B cell (primary cell): ENCODE measurements around the gene CCDC85B. TPM values are rescaled to one million over a fixed set of nuclear protein-coding genes. Genes with fewer than 3 reads are reported as not detected.

Experiments
- ATAC-seq: fragments of 200-7000 bp; cut with Tn5 transposase; one replicate; pipeline ENCODE4 v1.10.0; 2021; ENCODE audit warnings: low read depth, mild to moderate bottlenecking, moderate number of reproducible peaks, moderate library complexity
- CTCF ChIA-PET: fragments of 350-600 bp; sonication (Branson Sonifier 250); formaldehyde crosslinking; loops from one replicate; lab custom pipeline; 2021; ENCODE audit warnings: antibody characterized with exemption, inconsistent platforms; lab: Charles Lee
- POLR2A ChIA-PET: fragments of 350-600 bp; sonication (Branson Sonifier 250); formaldehyde crosslinking; loops from one replicate; lab custom pipeline; 2021; ENCODE audit warnings: antibody characterized with exemption; lab: Charles Lee
- DNase-seq: peaks from one replicate; pipeline ENCODE4 v3.0.0; 2013
- H2AFZ ChIP-seq: 2 replicates; pipeline ENCODE4 v1.6.1; 2012; ENCODE audit warnings: mild to moderate bottlenecking, low read depth, low read length; ENCODE audit not compliant: insufficient read depth, poor library complexity, severe bottlenecking
- H3K27ac ChIP-seq, 2 donors: 1 replicate in 1 of 2; 2 replicates in 1 of 2; pipeline ENCODE4 v1.5.1; 2012 to 2013; ENCODE audit warnings: low read length in 2 of 2, mild to moderate bottlenecking in 2 of 2, moderate library complexity in 1 of 2
- H3K27me3 ChIP-seq, 4 experiments: fragments of 200-600 bp in 1 of 4; sonication (generic) in 1 of 4; replicated peaks in 1 of 4; 1 replicate in 2 of 4; 2 replicates in 2 of 4; pipeline versions ENCODE4 v1.6.1 to v1.7.0; 2013 to 2016; ENCODE audit warnings: low read length in 3 of 4, mild to moderate bottlenecking in 2 of 4, mixed read lengths in 1 of 4, moderate library complexity in 1 of 4; ENCODE audit not compliant: insufficient read depth in 4 of 4, control insufficient read depth in 3 of 4; ENCODE audit errors: control extremely low read depth in 1 of 4
- H3K36me3 ChIP-seq, 2 experiments: replicated peaks in 1 of 2; 1 replicate in 1 of 2; 2 replicates in 1 of 2; pipeline versions ENCODE4 v1.6.1 to v1.7.1; 2013; ENCODE audit warnings: low read length in 1 of 2; ENCODE audit not compliant: insufficient read depth in 2 of 2, control insufficient read depth in 1 of 2; ENCODE audit errors: control extremely low read depth in 1 of 2, extremely low read depth in 1 of 2
- H3K4me1 ChIP-seq, 2 donors: fragments of 200-600 bp in 1 of 2; sonication (generic) in 1 of 2; 1 replicate in 1 of 2; 2 replicates in 1 of 2; pipeline versions ENCODE4 v1.5.1 to v1.6.1; 2013 to 2017; ENCODE audit warnings: low read length in 2 of 2; ENCODE audit not compliant: control insufficient read depth in 2 of 2, insufficient read depth in 2 of 2
- H3K4me2 ChIP-seq: replicated peaks from 2 replicates; pipeline ENCODE3; 2012; ENCODE audit warnings: mild to moderate bottlenecking, low read depth, low read length; ENCODE audit not compliant: poor library complexity, severe bottlenecking
- H3K4me3 ChIP-seq, 5 experiments: fragments of 200-600 bp in 1 of 5; sonication (generic) in 1 of 5; 1 replicate in 3 of 5; 2 replicates in 2 of 5; pipeline versions ENCODE4 v1.5.1 to v1.7.0; 2011 to 2016; ENCODE audit warnings: low read length in 4 of 5, mild to moderate bottlenecking in 4 of 5, low read depth in 2 of 5, control low read depth in 1 of 5, moderate library complexity in 1 of 5; ENCODE audit not compliant: insufficient read depth in 1 of 5; ENCODE audit errors: control extremely low read depth in 1 of 5, extremely low read depth in 1 of 5
- H3K79me2 ChIP-seq: fragments of 200-600 bp; sonication (generic); one replicate; pipeline ENCODE4 v1.6.0; 2016; ENCODE audit warnings: low read length; ENCODE audit not compliant: control insufficient read depth, insufficient read depth
- H3K9ac ChIP-seq: fragments of 200-600 bp; sonication (generic); 2 replicates; pipeline ENCODE4 v1.6.1; 2017; ENCODE audit warnings: mild to moderate bottlenecking, low read length, moderate library complexity
- H3K9me3 ChIP-seq, 3 donors: one replicate each; pipeline versions ENCODE4 v1.6.1 to v1.7.1; 2013; ENCODE audit warnings: low read length in 2 of 3; ENCODE audit not compliant: control insufficient read depth in 2 of 3, insufficient read depth in 1 of 3; ENCODE audit errors: control extremely low read depth in 1 of 3
- H4K20me1 ChIP-seq: 2 replicates; pipeline ENCODE4 v1.6.0; 2012; ENCODE audit warnings: mild to moderate bottlenecking, low read length; ENCODE audit not compliant: insufficient read depth, control insufficient read depth, poor library complexity, severe bottlenecking
- H3K27ac Mint-ChIP-seq: one replicate; pipeline ENCODE4 v1.8.0; 2021; ENCODE audit warnings: mixed read lengths
- H3K27me3 Mint-ChIP-seq: one replicate; pipeline ENCODE4 v1.8.0; 2021; ENCODE audit warnings: mixed read lengths
- H3K4me1 Mint-ChIP-seq: one replicate; pipeline ENCODE4 v1.8.0; 2021; ENCODE audit warnings: mixed read lengths
- H3K4me3 Mint-ChIP-seq: one replicate; pipeline ENCODE4 v1.8.0; 2021; ENCODE audit warnings: mixed read lengths
- H3K9me3 Mint-ChIP-seq: one replicate; pipeline ENCODE4 v1.8.0; 2022; ENCODE audit warnings: mixed read lengths; ENCODE audit not compliant: insufficient read depth
- EZH2 ChIP-seq: IDR thresholded peaks from 2 replicates; pipeline ENCODE4 v1.6.1; 2012; ENCODE audit warnings: borderline replicate concordance, low read depth, mild to moderate bottlenecking, moderate library complexity, low read length; ENCODE audit not compliant: insufficient read depth, poor library complexity, severe bottlenecking
- WGBS: methylation state at CpG from one replicate; pipeline ENCODE4 v1.1.5; 2013; ENCODE audit warnings: missing lambda C conversion rate; ENCODE audit not compliant: insufficient coverage; 5-methylcytosine and 5-hydroxymethylcytosine counted together
- intact Hi-C: fragments of 100-400 bp; cut with micrococcal nuclease; formaldehyde crosslinking; loops from one replicate; pipeline ENCODE4 v1.10.0; 2022
- polyA plus RNA-seq: library from polyadenylated mRNA; depleted of rRNA; stranded (reverse); fragments of >200 nt; gene quantifications from 2 replicates; pipeline ENCODE4 v1.2.3, GENCODE V29; 2012
- total RNA-seq, 2 donors: library from RNA; stranded (reverse); fragments of 120-200 nt in 1 of 2; gene quantifications; 1 replicate in 1 of 2; 2 replicates in 1 of 2; pipeline versions ENCODE4 v1.2.3 to v1.2.4, GENCODE V29; 2013 to 2022
- TF ChIP-seq, protein P1 (sequence below): fragments of 200-600 bp; IDR thresholded peaks from one replicate; pipeline ENCODE4 v1.8.0; 2022; ENCODE audit warnings: antibody characterized with exemption, mild to moderate bottlenecking

Gene CCDC85B
- total and polyA plus RNA-seq, 2 donors (not counting 1 experiment from before 2014, with no cell fraction given) = 18.2 to 39.5 TPM

DNA sequence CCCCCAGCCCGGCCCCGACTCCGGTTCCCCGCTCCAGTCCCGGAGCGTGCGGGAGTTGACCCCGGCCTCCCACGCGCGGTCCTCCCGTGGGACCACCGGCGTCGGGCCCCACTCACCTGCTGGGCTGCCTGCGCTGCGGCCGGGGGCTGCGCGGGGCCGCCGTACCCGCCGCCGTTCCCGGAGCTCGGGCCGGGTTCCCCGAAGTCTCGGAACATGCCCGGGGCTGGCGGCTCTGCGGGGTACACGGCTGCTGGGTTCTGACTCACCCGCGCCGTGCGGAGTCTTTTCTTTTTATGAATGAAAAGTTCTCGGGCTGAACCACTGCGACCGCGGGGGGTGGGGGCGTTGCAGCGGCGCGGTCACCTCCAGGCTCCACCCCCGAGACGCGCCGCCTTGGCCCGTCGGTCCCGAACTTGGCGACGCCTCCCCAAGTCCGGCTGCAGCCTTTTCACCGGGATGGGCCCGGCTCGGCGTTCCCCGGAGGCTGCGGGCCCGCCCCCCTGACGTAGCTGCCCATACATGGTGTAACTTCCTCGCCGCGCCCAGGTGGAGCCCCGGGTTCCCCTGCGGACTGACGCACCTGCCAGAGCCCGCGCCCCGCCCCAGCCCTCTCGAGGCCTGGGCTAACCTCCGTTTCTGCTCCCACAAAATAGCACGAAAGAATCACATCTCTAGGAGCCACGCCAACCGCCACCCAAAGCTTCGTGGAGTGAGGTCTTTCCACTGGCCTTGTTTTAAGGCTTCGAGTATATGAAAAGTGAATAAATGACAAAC is 9.8 kb downstream of the CCDC85B start, which contains the start of gene FOSL1:
FOSL1 (minus strand) TSS at position 264 of the 774 bp plus-strand sequence; CDS start at position 215, 49 bp downstream.
- Mint-ChIP-seq H3K4me3 (peak within 1 kb of the TSS; percentile 83), H3K27ac (peak within 1 kb of the TSS; percentile 72), H3K4me1 (peaks cover 10% of the 10 kb centered on the region), H3K27me3 (peaks cover 15% of the 10 kb centered on the region), H3K9me3 (no peaks in the 10 kb centered on the region)
- intact Hi-C loops = loop anchor here (1.0 kb wide), 3 partner anchors 10 to 42 kb away; partner anchors contain the start of genes C11orf68, CCDC85B, CFL1 and DRAP1
- no peaks in the 10 kb centered on the region for H3K79me2 ChIP-seq
- ATAC-seq (peak; percentile 95), DNase-seq (peak; percentile 96)
- peak; percentile 47 for TF ChIP-seq EZH2
- TF ChIP-seq, protein P1, sequence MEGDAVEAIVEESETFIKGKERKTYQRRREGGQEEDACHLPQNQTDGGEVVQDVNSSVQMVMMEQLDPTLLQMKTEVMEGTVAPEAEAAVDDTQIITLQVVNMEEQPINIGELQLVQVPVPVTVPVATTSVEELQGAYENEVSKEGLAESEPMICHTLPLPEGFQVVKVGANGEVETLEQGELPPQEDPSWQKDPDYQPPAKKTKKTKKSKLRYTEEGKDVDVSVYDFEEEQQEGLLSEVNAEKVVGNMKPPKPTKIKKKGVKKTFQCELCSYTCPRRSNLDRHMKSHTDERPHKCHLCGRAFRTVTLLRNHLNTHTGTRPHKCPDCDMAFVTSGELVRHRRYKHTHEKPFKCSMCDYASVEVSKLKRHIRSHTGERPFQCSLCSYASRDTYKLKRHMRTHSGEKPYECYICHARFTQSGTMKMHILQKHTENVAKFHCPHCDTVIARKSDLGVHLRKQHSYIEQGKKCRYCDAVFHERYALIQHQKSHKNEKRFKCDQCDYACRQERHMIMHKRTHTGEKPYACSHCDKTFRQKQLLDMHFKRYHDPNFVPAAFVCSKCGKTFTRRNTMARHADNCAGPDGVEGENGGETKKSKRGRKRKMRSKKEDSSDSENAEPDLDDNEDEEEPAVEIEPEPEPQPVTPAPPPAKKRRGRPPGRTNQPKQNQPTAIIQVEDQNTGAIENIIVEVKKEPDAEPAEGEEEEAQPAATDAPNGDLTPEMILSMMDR = no peak
- ChIA-PET POLR2A (interaction anchor here (0.6 to 4.4 kb wide), 3 partner anchors 11 to 739 kb away, joined by 3 to 33 read pairs (median 3); partner anchors contain the start of genes CCDC85B and FIBP), CTCF (interaction anchor here (0.8 to 4.0 kb wide), 4 partner anchors 10 to 40 kb away, joined by 3 to 44 read pairs (median 12); partner anchors contain the start of genes CCDC85B, FIBP and MUS81)
- H3K4me3 ChIP-seq = peak within 1 kb of the TSS; percentile 2 to 64 (median 52)
- H3K9me3 ChIP-seq = peaks cover 0 to 10% (median 0%) of the 10 kb centered on the region in 3 donors
- peak within 1 kb of the TSS; percentile 95 for H3K4me2 ChIP-seq
- no peak within 1 kb of the TSS for H3K27ac ChIP-seq
- H2AFZ ChIP-seq = peak within 1 kb of the TSS; percentile 68
- WGBS = 1% methylated on average over 75 of the region's 80 CpGs
- H3K36me3 ChIP-seq = no peaks in the 10 kb centered on the region
- peaks cover 0 to 38% (median 12%) of the 10 kb centered on the region in 4 experiments for H3K27me3 ChIP-seq
- H4K20me1 ChIP-seq = no peaks in the 10 kb centered on the region
- H3K4me1 ChIP-seq = peaks cover 20% of the 10 kb centered on the region in 2 donors
- peak within 1 kb of the TSS; percentile 71 for H3K9ac ChIP-seq
